Neuronal stem cell (in vitro differentiated cells): ENCODE results near the gene FHIT.

Source experiments
- DNase-seq: peaks from one replicate; pipeline ENCODE4 v3.0.0-alpha.2; 2013; ENCODE audit warnings: low spot score
- H2AFZ ChIP-seq: one replicate; pipeline ENCODE4 v1.6.1; 2013; ENCODE audit warnings: mild to moderate bottlenecking, low read length, inconsistent platforms
- H2AK5ac ChIP-seq: 2 replicates; pipeline ENCODE4 v1.6.1; 2013; ENCODE audit warnings: low read depth, mild to moderate bottlenecking, inconsistent platforms, low read length, moderate library complexity, mixed read lengths
- H2BK120ac ChIP-seq: 2 replicates; pipeline ENCODE4 v1.6.1; 2013; ENCODE audit warnings: low read depth, mild to moderate bottlenecking, inconsistent platforms, low read length, moderate library complexity, mixed read lengths
- H2BK12ac ChIP-seq: one replicate; pipeline ENCODE4 v1.6.1; 2013; ENCODE audit warnings: low read length, inconsistent platforms
- H2BK15ac ChIP-seq: 2 replicates; pipeline ENCODE4 v1.6.1; 2013; ENCODE audit warnings: mild to moderate bottlenecking, low read length, inconsistent platforms, mixed read lengths
- H2BK5ac ChIP-seq: one replicate; pipeline ENCODE4 v1.6.1; 2013; ENCODE audit warnings: inconsistent platforms, mild to moderate bottlenecking, low read length, moderate library complexity
- H3K14ac ChIP-seq: one replicate; pipeline ENCODE4 v1.6.1; 2013; ENCODE audit warnings: low read length, inconsistent platforms
- H3K18ac ChIP-seq: 2 replicates; pipeline ENCODE4 v1.6.1; 2013; ENCODE audit warnings: low read length, inconsistent platforms
- H3K23ac ChIP-seq: 2 replicates; pipeline ENCODE4 v1.6.1; 2013; ENCODE audit warnings: low read depth, mild to moderate bottlenecking, mixed read lengths, low read length, inconsistent platforms; ENCODE audit not compliant: poor library complexity
- H3K27ac ChIP-seq: replicated peaks from 3 replicates; pipeline ENCODE4 v1.5.1; 2013; ENCODE audit warnings: low read length, inconsistent platforms
- H3K27me3 ChIP-seq, 3 experiments: 2 replicates each; pipeline ENCODE4 v1.6.1; 2013; ENCODE audit warnings: low read length in 3 of 3, mild to moderate bottlenecking in 2 of 3, inconsistent platforms in 1 of 3, low read depth in 1 of 3, mixed read lengths in 1 of 3, moderate library complexity in 1 of 3; ENCODE audit not compliant: control insufficient read depth in 3 of 3, insufficient read depth in 3 of 3
- H3K36me3 ChIP-seq, 2 donors: replicated peaks in 1 of 2; 2 replicates each; pipeline ENCODE4 v1.6.1; 2013; ENCODE audit warnings: low read length in 2 of 2; ENCODE audit not compliant: control insufficient read depth in 2 of 2, insufficient read depth in 2 of 2
- H3K4ac ChIP-seq: 2 replicates; pipeline ENCODE4 v1.6.1; 2013; ENCODE audit warnings: inconsistent platforms, mild to moderate bottlenecking, low read length, moderate library complexity
- H3K4me1 ChIP-seq, 2 donors: 1 replicate in 1 of 2; 2 replicates in 1 of 2; pipeline ENCODE4 v1.6.1; 2013; ENCODE audit warnings: low read length in 2 of 2, low read depth in 1 of 2; ENCODE audit not compliant: control insufficient read depth in 2 of 2, insufficient read depth in 1 of 2
- H3K4me2 ChIP-seq: one replicate; pipeline ENCODE4 v1.6.1; 2013; ENCODE audit warnings: mild to moderate bottlenecking, low read length, inconsistent platforms; ENCODE audit not compliant: insufficient read depth, poor library complexity, severe bottlenecking
- H3K4me3 ChIP-seq, 2 donors: 2 replicates each; pipeline ENCODE4 v1.5.1; 2013; ENCODE audit warnings: low read length in 2 of 2, mild to moderate bottlenecking in 2 of 2, inconsistent platforms in 1 of 2, moderate library complexity in 1 of 2
- H3K79me1 ChIP-seq: one replicate; pipeline ENCODE4 v1.6.1; 2013; ENCODE audit warnings: low read depth, mild to moderate bottlenecking, inconsistent platforms, low read length, moderate library complexity
- H3K9ac ChIP-seq: one replicate; pipeline ENCODE4 v1.6.1; 2013; ENCODE audit warnings: mild to moderate bottlenecking, low read depth, low read length, inconsistent platforms; ENCODE audit not compliant: poor library complexity
- H3K9me3 ChIP-seq, 2 donors: replicated peaks in 1 of 2; 2 replicates each; pipeline versions ENCODE3 to v1.6.1; 2013; ENCODE audit warnings: low read length in 2 of 2, mild to moderate bottlenecking in 2 of 2, inconsistent platforms in 1 of 2, low read depth in 1 of 2, mixed read lengths in 1 of 2, moderate library complexity in 1 of 2; ENCODE audit not compliant: control insufficient read depth in 2 of 2, insufficient read depth in 1 of 2
- H4K8ac ChIP-seq: one replicate; pipeline ENCODE4 v1.6.1; 2013; ENCODE audit warnings: low read depth, mild to moderate bottlenecking, inconsistent platforms, low read length, moderate library complexity
- H4K91ac ChIP-seq: one replicate; pipeline ENCODE4 v1.6.1; 2013; ENCODE audit warnings: low read length, low read depth, mild to moderate bottlenecking, inconsistent platforms; ENCODE audit not compliant: poor library complexity
- WGBS, 2 donors: extraction: QIAGEN DNeasy Blood & Tissue Kit; methylation state at CpG; one replicate each; pipeline ENCODE4 v1.1.7; 2013; ENCODE audit warnings: missing lambda C conversion rate in 2 of 2, mixed read lengths in 1 of 2; ENCODE audit not compliant: insufficient read length in 2 of 2, insufficient replicate concordance in 1 of 2; ENCODE audit errors: extremely low coverage in 2 of 2; 5-methylcytosine and 5-hydroxymethylcytosine counted together

The FHIT gene

DNA sequence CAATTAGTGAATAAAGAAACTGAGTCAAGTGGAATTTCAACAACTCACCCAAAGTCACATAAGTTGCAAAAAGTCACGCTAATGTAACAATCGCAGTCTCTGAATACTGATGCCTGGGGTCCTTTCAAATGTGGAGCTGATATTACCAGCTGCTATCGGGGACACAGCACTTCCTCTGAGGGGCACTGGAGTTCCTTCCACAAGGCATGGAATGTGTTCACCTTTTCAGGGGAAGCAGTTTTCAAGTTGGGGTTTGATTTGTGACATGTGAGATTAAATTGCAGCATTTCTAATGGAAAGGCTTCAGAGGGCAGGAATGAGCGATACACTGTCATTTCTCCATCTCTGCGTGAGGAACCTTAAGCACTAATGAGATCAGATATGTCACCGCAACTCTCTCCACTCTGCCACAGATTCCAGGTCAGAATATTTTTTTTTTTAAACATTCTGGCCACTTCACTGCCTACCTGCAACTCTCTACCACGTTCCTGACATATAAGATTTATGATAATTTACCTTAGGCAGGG is 1394.3 kb downstream of the FHIT start:
- Histone ChIP-seq H3K18ac (no peak overlapping the region), H2BK5ac (no peak overlapping the region), H3K4me3 (no peak overlapping the region), H2BK120ac (no peak overlapping the region), H2BK15ac (no peak overlapping the region), H3K4ac (no peak overlapping the region), H3K4me2 (no peak overlapping the region), H3K9ac (no peak overlapping the region), H2BK12ac (no peak overlapping the region), H4K8ac (no peak overlapping the region), H3K23ac (no peak overlapping the region), H2AK5ac (no peak overlapping the region), H3K79me1 (no peaks in the 10 kb centered on the region), H3K9me3 (no peaks in the 10 kb centered on the region), H4K91ac (no peak overlapping the region), H3K27ac (no peak overlapping the region), H3K36me3 (no peaks in the 10 kb centered on the region), H2AFZ (no peak overlapping the region), H3K14ac (no peak overlapping the region), H3K4me1 (peaks cover 0 to 3% of the 10 kb centered on the region in 2 donors), H3K27me3 (no peaks in the 10 kb centered on the region)
- WGBS, 2 donors, result no CpG with 5 or more reads among the region's 7 CpGs
- no peak for DNase-seq

DNA sequence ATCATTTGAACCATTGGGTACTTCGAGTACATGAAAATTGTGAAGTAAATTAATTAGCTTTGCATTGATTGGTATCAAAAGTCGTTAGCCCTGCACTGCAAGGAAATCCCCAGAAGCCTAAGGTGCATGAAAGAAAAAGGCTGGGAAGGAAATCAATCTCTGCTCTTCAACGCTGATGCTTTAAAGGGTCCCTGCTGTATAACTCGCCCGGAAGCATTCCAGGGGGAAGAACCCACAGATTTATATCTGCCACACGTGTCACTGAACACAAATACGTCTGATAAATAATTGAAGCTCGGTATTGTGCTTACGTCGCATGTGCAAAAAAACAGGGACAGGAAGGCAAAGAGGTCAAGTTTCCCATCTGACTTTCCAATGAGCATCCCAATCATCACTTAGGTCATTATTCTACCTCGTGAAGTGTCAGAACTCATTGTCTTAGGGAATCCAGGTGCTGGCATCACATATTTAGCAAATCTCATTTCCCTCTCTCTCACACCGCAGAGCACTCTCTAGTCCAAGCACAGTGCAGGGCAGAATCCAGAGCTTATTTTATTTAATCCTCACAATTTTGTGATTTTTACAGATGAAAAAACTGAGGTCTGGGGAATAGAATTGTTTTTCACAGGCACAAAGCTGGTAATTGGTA is 1397.1 kb downstream of the FHIT start:
- Histone ChIP-seq H3K4me1 (peaks cover 0 to 3% of the 10 kb centered on the region in 2 donors), H3K27me3 (no peaks in the 10 kb centered on the region), H2AFZ (no peak overlapping the region), H3K4me2 (no peak overlapping the region), H4K91ac (no peak overlapping the region), H3K18ac (no peak overlapping the region), H2BK120ac (no peak overlapping the region), H3K4me3 (no peak overlapping the region), H3K9ac (no peak overlapping the region), H2AK5ac (no peak overlapping the region), H2BK5ac (no peak overlapping the region), H2BK12ac (no peak overlapping the region), H3K14ac (no peak overlapping the region), H3K79me1 (no peaks in the 10 kb centered on the region), H3K36me3 (no peaks in the 10 kb centered on the region), H3K9me3 (no peaks in the 10 kb centered on the region), H4K8ac (no peak overlapping the region), H3K27ac (no peak overlapping the region), H2BK15ac (no peak overlapping the region), H3K4ac (no peak overlapping the region), H3K23ac (no peak overlapping the region)
- DNase-seq, result no peak
- WGBS, 2 donors, result no CpG with 5 or more reads among the region's 12 CpGs

DNA sequence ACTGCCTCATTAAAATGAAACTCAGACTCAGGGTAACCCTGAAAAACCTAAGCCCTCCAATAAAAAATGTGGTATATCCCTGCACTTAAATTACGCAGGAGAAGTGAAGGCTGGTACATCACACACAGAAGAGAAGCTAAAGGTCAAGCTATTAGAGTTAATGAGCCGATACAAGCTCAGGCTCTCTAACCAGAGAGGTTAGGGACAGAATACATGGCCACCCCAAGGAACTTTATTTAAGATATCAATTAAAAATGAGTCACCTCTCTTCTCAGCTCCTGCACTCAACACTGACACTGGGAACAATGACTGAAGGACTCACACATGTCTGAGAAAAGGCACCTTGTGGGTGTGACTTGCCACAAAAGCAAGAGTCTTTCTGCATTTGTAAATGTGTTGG is 1400.8 kb downstream of the FHIT start:
- Histone ChIP-seq H3K9ac (no peak overlapping the region), H2BK120ac (no peak overlapping the region), H3K4me2 (no peak overlapping the region), H4K91ac (no peak overlapping the region), H4K8ac (no peak overlapping the region), H3K4me1 (no peaks in the 10 kb centered on the region), H2BK15ac (no peak overlapping the region), H2BK5ac (no peak overlapping the region), H3K4ac (no peak overlapping the region), H2AK5ac (no peak overlapping the region), H3K14ac (no peak overlapping the region), H3K27me3 (no peaks in the 10 kb centered on the region), H2BK12ac (no peak overlapping the region), H3K36me3 (no peaks in the 10 kb centered on the region), H2AFZ (no peak overlapping the region), H3K4me3 (no peak overlapping the region), H3K27ac (no peak overlapping the region), H3K23ac (no peak overlapping the region), H3K18ac (no peak overlapping the region), H3K9me3 (peaks cover 0 to 3% of the 10 kb centered on the region in 2 donors), H3K79me1 (no peaks in the 10 kb centered on the region)
- WGBS, 2 donors, result no CpG with 5 or more reads among the region's 2 CpGs
- no peak for DNase-seq

DNA sequence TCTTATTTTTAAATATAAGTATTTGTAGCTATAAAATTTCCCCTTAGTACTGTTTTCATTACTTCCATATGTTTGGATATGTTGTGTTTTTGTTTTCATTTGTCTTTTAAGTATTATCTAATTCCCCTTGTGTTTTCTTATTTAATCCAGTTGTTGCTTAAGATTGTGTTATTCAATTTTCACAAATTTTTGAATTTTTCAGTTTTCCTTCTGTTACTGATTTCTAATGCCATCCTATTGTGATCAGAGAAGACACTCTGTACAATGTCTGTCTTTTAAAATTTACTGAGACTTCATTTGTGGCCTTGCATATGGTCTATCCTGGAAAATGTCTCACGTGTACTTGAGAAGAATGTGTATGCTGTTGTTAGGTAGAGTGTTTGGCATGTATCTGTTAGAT is 1405.9 kb downstream of the FHIT start:
- Histone ChIP-seq H2BK5ac (no peak overlapping the region), H2AFZ (no peak overlapping the region), H2BK12ac (no peak overlapping the region), H3K36me3 (no peaks in the 10 kb centered on the region), H3K4me2 (no peak overlapping the region), H4K8ac (no peak overlapping the region), H3K18ac (no peak overlapping the region), H3K27ac (no peak overlapping the region), H2AK5ac (no peak overlapping the region), H2BK120ac (no peak overlapping the region), H3K4me3 (no peak overlapping the region), H3K14ac (no peak overlapping the region), H2BK15ac (no peak overlapping the region), H3K79me1 (no peaks in the 10 kb centered on the region), H3K4me1 (no peaks in the 10 kb centered on the region), H4K91ac (no peak overlapping the region), H3K4ac (no peak overlapping the region), H3K23ac (no peak overlapping the region), H3K27me3 (no peaks in the 10 kb centered on the region), H3K9me3 (peaks cover 0 to 3% of the 10 kb centered on the region in 2 donors), H3K9ac (no peak overlapping the region)
- WGBS, 2 donors, result no CpG with 5 or more reads among the region's 1 CpG
- DNase-seq, result no peak
